Measurements from ENCODE around the gene KCNIP1.

GRCh38 chr5:170747357-170747756 is 243.5 kb downstream of the KCNIP1 start:
- TF ChIP-seq POLR2AphosphoS5 (IDR thresholded peaks at IDR 0.05): no peak
- TF ChIP-seq CTCF (IDR thresholded peaks at IDR 0.05): no peak
- TF ChIP-seq POLR2A (IDR thresholded peaks at IDR 0.05): no peak
- no peak for TF ChIP-seq EP300 (IDR thresholded peaks at IDR 0.05)
